ENCODE results near the gene P2RX1.

Gene P2RX1

DNA sequence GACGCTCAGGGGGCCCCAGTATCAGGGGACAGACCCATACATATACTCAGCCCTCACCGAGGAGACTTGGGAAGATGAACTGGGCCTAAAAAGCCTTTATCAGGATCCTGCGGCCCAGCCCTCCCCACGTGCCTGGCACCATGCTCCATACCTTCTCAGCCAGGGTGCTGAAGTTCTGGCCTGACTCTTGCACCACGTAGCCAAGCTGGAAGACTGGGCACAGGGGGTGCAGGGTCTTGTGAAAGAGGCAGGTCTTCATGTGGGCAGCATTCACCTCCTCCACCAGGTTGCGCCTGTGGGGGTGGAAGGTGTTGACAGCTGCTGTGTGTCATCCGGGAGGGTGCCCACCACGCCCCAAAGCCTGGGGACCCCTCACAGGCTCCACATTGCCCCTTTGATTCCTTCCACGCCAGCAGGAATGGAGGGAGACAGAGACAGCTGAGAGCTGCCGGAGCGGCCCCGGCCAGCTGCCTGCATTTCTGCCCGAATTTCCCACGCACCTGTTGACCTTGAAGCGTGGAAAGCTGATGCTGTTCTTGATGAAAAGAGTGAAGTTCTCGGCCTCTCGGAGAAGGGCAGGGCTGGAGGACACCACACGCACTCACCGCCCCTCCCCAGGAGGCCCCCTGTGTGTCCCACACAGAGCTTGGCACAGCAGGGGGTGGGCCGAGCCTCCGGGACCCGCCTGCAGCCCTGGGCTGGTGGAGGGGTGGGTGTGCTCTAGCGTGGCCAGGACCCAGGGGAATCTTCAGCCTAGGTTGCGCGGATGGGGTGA, 13.0 kb downstream of the P2RX1 start:
- DNase-seq: no peak

DNA sequence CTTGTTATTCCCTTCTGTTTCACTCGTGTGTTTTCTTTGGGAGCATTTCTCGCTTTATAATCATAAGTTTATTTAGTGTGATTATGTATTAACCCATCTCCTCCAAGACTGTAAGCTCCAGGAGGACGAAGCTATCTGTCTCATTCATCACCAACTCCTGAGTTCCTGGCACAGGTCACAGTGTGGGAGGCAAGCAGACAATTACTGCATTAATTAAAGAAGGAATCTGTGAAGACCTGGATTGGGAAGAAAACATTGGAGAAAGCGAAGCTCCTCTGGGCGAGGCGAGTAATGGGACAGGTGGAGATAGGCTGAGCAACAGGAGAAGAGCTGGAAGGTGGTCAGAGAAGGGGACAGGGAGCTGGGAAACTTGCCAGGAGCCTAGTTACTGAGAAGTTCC, 15.6 kb downstream of the P2RX1 start:
- no peak for DNase-seq

GRCh38 chr17:3897731-3898130, 18.5 kb downstream of the P2RX1 start:
- no peak for DNase-seq

DNA sequence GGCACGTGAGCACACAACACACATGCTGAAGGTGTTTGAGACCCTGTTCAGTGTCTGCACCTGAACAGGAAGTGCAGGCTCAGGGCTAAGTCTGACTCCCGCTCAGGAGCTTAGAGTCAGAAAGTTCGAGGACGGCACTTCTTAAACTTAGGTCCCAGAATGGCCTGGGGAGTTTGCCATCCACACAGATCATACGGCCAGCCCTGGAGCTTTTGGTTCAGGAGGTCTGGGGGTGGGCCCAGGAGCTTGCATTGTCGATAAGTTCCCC, 19.4 kb downstream of the P2RX1 start:
- DNase-seq: no peak

DNA sequence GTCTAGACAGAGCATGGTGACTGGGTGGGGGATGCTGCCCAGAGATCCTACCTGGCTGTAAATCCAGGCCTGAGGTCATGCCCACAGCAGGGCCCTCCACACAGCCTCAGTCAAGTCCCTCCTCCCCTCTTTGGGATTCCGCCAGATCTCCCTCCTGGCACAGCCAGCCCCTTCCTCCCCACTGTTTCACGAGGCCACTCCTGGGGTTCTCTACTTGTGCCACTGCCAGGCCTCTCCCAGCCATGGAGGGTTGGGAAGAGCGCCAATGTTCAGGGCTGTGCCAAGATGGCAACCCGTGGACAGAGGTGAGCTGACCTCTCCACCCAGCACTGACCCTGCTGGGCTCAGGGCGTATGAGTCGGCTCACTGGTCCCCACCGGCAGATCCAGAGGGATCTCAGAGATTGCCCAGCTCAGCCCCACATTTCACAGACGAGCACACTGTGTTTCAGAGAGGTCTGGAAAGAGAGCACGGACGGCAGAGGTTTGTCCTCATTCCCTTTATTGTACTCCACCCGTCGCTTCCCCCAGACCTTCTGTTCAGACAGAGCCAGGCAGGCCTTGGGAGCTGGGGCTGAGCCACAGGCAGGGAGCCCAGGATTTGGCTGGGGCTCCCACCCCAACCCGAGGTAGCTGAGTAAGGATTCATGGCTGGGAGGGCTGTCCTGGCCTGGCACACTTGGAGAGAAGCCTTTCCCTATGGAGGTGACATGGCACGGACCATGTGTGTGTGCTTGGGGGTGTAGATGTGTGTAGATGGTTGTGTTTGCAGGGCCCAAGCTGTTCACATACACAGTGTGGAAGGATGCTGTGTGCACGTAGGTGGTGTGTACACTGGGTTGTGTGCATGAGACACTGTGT, 19.9 kb downstream of the P2RX1 start:
- DNase-seq: no peak

- no peak for DNase-seq
Observed at GRCh38 chr17:3895354-3895753, 20.9 kb downstream of the P2RX1 start.

DNA sequence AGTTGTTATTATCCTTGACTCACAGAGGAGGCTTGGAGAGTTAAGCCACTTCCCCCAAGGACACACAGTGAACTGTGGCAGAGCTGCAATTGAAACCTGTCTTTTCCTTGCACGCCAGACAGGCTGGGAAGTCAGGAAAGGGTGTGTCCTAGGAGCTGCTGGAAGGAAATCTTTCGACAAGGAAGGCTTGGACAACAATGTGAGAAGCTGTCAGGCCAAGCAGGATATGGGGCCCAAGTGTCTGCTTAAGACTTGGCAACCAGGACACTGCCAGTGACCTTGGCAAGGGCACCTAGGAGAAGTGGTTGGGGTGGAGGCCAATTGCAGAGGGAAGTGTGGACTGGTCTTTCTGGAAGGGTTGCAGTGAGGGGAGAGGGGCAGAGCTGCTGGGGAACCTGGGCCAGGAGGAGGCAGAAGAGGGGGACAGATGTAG, 21.3 kb downstream of the P2RX1 start:
- no peak for DNase-seq

- DNase-seq: no peak
Observed at GRCh38 chr17:3894188-3894587, 22.1 kb downstream of the P2RX1 start.

GRCh38 chr17:3893720-3894116, 22.5 kb downstream of the P2RX1 start:
- DNase-seq: no peak

DNA sequence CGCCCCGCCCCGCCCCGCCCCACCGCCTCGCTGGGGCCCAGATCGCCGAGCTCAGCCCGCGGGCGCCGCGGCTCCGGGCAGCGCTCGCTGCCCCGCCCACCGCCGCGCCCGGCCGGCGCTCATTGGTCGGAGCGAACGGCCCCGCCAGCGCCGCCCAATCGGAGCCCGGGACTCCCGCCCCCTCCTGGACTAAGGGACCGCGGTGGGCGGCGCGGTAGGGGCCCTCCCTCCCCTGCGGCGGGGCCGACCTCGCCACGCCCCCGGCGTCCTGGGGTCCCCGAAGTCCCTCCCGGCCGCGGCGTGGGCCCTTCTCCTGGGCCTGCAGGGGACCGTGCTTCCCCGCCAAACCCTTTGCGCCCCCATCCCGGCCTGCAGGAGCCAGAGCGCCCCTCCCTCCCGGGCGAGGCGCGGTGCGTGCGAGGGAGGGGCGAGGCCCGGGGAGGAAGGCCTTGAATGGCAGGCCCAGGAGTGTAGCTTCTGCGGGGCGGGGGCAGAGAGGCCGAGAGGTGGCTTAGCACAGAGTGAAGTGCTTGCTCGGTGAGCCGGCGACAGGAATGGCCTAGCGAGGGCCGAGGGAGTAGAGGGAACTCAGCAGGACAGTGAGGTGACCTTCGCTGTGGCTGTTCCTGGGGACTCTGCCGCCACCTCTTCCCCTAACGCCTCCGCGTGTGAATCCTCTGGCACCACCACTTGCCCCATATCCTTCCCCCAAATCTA, 23.1 kb downstream of the P2RX1 start, which contains the start of gene CAMKK1:
Gene CAMKK1, minus strand, starts transcription at position 51 of the 717 bp plus-strand sequence. CDS start 7,366 bp downstream, outside the sequence.
- DNase-seq: peak; percentile 89 to 91

DNA sequence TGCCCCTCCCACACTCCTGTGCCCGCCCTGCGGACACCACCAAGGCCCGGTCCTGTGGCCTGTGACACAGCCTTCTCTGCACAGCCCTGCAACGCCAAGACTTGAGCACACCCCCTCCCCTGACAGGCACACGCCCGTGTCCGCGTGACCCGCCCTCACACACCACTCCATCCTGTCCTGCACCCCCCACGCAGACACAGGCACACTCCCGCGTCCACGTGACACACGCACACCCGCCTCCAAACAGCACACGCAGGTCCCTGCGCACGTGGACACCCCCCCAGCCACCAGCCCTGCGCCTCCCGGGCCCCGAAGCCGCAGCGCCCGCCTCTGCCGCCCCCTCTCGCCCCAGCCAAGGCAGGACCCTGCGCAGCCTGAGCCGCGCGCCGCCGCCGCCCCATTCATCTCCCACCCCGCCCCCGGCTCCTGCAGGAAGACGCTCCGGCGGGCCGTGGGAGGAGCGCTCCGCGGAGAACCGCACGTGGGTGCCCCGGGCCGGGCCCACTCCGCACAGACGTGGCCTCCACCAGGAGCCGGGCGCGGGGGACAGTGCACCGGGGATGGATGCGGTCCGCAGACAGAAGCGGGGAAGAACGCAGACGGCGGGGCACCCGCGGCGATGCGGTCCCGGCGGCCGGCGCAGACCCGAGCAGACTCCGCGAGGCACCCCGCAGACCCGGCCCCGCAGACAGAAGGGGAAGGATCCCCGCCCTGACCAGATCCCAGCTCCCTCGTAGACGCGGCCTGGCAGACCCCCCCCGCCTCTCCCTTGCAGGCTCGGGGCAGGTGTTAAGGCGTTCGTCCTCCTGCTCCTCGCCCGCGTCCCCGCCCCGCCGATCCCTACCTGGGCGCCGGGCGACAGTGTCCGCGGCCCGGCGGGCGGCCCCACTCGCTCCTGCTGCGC, 23.9 kb downstream of the P2RX1 start:
- DNase-seq: peak; percentile 52 to 59

DNA sequence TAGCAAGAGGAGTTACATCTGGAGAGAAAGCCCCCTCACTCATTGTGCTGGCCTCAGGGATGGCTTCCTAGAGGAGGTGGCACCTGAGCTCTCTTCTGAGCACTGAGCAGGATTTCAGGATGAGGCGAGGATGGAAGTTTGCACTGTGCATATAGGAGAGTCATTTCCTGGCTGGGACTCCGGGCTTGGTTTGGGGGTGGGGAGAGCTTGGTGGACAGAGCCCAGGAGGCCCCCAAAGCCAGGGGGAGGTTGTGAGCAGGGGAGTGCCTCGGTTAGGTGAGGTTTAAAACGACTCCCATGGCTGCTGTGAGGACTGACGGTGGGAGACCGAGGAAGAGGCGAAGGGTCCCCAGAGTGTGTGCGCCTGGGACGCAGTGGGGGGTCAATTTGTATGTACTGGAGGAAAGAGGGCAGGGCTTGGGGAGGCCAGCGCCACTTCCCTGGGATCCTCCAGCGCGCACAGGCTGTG, 24.6 kb downstream of the P2RX1 start:
- DNase-seq: no peak

DNA sequence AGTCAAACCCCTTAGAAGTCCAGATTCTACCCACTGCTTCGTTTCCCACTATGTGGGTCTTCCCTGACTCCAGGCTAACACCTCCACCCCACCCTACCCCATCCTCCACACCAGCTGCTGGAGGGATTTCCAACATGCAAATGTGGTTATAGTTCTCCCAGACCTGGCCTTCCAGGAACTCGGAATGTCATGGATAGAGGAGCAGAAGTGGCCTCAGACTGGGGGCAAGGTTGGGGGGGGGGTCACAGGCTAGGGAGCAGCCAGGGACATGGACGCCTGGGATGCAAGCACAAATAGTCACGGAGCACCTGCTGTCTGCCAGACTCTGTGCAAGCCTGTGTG, 25.4 kb downstream of the P2RX1 start:
- DNase-seq: no peak

DNA sequence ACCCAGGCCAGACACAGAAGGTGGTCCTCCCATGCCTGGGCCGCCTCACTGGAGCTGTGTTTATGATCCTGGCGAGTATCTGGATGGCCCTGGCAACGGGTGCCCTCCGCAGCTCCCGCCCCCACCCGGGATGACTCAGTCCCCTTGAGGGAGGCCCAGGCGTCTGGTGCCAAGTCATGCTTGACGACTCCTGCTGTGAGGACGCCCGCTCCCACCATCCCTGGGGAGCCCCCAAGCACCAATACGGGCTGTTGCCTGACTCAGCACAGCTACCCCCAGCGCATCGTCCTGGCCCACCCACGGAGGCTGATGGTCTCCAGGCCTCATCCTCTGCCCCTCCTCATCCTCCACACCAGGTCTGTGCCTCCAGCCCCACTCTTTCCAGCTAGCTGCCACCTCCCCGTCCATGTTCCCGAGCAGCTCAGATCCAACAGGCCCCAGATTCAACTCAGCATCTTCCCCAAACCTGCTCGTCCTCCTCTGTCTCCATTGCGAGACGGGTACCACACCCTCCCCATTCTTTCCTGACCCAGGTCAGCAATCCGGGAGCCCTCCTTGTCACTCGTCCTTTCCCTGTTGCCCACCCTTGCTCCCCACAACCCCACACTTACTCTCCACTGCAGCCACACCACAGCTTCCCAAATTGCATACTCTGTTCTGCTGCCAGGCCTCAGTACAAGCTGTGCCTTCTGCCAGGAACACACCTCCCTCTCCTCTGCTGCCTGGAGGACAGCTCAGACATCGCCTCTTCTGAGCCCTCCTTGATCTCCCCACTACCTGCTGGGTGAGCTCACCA, 26.0 kb downstream of the P2RX1 start:
- peak; percentile 22 to 30 for DNase-seq

DNA sequence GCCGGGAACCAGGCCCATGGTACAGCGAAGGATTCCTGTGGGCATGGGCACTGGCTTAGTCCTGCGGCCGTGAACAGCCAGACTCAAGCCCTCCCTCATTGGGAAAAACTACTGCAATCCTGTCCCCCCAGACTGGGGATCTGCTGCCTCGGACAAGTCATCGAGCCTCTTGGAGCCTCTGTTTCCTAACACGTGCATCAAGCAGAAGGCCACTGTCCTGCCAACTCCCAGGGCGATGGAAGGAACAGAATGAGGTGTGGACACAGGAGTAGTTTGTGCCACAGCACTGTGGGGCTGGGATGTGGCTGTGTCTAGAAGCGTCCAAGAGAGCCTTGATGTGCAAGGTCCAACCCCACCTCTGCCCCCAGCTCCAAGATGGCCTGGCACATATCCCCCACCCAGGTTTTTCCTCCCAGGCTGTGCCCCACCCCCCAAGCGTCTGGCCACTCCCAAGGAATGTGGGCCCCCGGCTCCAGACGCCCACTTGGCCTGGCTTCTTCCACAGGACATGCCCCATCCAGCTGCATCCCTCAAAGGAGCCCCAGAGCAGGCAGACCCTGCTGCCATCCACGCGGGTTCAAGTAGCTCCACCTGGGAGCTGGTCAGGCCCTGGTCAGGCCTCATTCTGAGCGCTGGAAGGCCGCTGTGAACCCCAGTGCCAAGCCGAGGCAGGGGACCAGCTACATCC, 26.8 kb downstream of the P2RX1 start:
- DNase-seq: no peak

- DNase-seq: no peak
Observed at GRCh38 chr17:3888343-3889171, 27.7 kb downstream of the P2RX1 start.

GRCh38 chr17:3887804-3888203, 28.5 kb downstream of the P2RX1 start:
- no peak for DNase-seq

DNA sequence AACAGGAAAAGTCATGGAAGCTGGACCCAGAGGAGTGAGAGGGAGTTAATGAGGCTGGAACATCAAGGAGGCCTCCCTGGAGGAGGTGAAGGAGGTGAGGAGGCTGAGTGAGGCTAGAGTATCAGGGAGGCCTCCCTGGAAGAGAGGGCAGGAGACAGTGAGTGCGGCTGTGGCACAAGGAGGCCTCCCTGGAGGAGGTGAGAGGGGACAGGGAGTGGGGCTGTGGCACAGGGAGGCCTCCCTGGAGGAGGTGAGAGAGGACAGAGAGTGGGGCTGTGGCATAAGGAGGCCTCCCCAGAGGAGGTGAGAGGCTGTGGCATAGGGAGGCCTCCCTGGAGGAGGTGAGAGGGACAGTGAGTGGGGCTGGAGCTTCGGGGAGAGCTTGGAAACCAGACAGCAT, 28.9 kb downstream of the P2RX1 start:
- no peak for DNase-seq

DNA sequence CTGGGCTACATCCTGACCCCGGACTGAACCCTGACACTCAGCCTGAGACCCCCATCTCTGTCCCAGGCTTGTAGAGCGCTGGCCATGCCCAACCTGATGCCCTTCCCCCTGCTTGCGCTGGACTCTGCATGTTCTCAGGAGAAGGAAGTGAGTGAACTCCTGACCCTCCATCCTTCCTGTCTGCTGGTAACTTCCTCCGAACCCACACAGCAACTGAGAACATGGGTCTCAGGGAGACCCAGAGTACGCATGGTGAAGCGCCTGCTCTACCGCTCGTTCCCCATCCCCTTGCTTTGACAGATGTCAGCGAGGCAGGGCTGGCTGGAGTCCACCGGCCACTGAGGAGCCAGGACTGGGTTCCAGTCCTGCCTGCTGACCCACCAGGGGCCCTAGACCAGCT, 29.5 kb downstream of the P2RX1 start:
- no peak for DNase-seq

GRCh38 chr17:3885970-3886369, 30.3 kb downstream of the P2RX1 start:
- no peak for DNase-seq
